WI38 (cell line): Measurements from ENCODE around the gene UFL1.
A peak's percentile ranks its signal among the peaks of the same experiment; 100 is the strongest.
"Not testable (repeated sequence)": the region's sequence is repeated elsewhere in the genome, so short reads cannot be mapped to it uniquely, and the experiment has no call there.

Experiments
- H3K4me3 ChIP-seq: 2 replicates; pipeline ENCODE4 v1.5.1; 2011; ENCODE audit warnings: low read depth, mild to moderate bottlenecking, control low read depth, low read length
- TF ChIP-seq, protein P1 (sequence below): IDR thresholded peaks from 2 replicates; pipeline ENCODE4 v1.5.1; 2012; ENCODE audit warnings: low read depth, mild to moderate bottlenecking, control low read depth, low read length

The UFL1 gene

DNA sequence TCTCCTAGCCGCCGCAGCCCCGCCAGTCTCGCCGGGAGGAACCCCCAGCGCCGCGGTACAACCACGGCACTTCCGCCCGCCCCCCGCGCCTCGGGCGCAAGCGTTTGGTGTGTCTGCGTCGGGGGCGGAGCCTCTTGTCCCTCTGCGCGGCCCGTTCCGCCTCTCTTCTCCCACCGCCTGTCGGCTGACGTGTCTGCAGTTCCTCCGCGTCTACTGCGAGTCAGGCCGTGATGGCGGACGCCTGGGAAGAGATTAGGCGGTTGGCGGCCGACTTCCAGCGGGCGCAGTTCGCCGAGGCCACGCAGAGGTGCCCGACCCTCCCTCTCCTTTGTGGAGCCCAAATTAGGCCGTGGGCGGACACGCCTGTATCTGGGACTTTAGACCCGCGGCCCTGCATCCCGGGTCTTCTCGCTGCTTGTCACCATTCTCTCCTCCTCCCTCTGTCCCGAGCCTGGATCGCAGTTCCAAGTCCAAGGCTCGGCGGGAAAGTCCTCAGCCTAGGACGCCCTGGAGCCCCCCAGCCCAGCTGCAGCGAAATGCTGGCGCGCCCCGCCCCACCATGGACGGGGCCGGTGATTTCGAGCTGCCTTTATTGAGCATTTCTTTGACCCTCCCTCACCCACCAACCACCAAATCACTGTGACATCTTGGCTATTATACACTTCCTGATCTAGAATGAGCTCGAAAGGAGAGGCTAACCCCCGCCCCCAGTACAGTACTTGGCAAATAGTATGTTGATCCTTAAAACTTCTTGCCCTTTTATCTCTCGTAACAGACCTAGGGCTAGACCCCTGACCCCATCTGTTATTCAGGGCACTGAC, at the start of gene UFL1:
TSS of gene UFL1 (plus strand) at position 163 of the 821 bp plus-strand sequence. CDS start at position 231, 68 bp downstream.
- H3K4me3 ChIP-seq, result peak within 1 kb of the TSS; percentile 87
- TF ChIP-seq, protein P1, sequence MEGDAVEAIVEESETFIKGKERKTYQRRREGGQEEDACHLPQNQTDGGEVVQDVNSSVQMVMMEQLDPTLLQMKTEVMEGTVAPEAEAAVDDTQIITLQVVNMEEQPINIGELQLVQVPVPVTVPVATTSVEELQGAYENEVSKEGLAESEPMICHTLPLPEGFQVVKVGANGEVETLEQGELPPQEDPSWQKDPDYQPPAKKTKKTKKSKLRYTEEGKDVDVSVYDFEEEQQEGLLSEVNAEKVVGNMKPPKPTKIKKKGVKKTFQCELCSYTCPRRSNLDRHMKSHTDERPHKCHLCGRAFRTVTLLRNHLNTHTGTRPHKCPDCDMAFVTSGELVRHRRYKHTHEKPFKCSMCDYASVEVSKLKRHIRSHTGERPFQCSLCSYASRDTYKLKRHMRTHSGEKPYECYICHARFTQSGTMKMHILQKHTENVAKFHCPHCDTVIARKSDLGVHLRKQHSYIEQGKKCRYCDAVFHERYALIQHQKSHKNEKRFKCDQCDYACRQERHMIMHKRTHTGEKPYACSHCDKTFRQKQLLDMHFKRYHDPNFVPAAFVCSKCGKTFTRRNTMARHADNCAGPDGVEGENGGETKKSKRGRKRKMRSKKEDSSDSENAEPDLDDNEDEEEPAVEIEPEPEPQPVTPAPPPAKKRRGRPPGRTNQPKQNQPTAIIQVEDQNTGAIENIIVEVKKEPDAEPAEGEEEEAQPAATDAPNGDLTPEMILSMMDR, result no peak

DNA sequence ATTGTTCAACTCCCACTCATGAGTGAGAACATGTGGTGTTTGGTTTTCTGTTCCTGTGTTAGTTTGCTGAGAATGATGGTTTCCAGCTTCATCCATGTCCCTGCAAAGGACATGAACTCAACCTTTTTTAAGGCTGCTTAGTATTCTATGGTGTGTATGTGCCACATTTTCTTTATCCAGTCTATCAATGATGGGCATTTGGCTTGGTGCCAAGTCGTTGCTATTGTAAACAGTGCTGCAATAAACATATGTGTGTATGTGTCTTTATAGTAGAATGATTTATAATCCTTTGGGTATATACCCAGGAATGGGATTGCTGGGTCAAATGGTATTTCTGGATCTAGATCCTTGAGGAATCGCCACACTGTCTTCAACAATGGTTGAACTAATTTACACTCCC, 49.3 kb upstream of the UFL1 start:
- not testable (repeated sequence) for H3K4me3 ChIP-seq

DNA sequence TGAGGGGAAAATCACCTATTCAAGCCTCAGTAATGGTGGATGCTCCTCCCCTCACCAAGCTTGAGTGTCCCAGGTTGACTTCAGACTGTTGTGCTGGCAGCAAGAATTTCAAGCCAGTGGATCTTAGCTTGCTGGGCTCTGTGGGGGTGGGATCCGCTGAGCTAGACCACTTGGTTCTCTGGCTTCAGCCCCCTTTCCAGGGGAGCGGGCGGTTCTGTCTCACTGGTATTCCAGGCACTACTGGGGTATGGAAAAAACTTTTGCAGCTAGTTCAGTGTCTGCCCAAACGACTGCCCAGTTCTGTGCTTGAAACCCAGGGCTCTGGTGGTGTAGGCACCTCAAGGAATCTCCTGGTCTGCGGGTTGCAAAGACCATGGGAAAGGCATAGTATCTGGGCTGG, 42.9 kb upstream of the UFL1 start:
- no peak overlapping the region for H3K4me3 ChIP-seq
- TF ChIP-seq, protein P1, result no peak

DNA sequence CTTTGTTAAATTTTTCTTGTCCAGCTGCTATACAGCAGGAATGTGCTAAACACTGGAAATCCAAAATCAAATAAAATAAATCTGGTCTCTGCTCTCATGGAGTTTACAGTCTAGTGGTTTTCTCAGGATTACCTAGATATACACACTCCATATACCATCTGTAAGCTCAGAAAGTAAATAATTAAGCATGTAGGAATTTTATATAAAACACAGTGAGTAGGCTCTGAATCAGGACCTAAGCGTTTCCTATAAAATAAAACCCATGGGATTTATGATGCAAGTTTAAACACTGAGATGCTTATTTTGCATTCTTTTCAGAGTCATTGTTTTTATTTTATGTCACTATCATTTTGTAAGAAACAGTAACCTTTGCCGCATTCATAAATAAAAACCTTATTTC, 29.7 kb upstream of the UFL1 start:
- no peak overlapping the region for H3K4me3 ChIP-seq
- TF ChIP-seq, protein P1, result no peak

DNA sequence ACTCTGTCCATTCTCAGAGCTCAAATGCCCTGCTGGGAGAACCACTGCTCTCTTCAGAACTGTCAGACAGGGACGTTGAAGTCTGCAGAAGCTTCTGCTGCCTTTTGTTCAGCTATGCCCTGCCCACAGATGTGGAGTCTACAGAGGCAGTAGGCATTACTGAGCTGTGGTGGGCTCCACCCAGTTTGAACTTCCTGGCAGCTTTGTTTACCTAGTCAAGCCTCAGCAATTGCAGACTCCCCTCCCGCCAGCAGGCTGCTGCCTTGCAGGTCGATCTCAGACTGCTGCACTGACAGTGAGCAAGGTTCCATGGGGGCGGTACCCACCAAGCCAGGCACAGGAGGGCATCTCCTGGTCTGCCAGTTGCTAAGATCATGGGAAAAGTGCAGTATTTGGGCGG, 21.8 kb upstream of the UFL1 start:
- TF ChIP-seq, protein P1, result no peak
- no peak overlapping the region for H3K4me3 ChIP-seq

DNA sequence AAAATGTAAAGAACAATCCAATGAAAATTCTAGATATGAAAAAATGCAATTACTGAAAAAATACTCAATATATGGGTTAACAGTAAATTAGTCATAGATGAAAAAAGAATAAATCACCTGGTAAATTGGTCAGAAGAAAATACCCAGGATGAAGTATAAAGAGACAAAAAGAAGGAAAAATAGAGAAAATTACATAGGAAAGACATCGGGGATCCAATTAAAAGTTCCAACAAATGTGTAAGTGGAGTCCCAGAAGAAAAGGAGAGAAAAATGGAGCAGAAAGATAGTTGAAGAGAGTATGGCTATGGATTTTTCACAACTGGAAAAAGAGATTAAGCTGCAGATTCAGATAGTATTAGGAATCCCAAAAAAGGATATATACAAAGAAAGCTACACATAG, 18.7 kb upstream of the UFL1 start:
- H3K4me3 ChIP-seq, result no peak overlapping the region
- TF ChIP-seq, protein P1, result no peak

DNA sequence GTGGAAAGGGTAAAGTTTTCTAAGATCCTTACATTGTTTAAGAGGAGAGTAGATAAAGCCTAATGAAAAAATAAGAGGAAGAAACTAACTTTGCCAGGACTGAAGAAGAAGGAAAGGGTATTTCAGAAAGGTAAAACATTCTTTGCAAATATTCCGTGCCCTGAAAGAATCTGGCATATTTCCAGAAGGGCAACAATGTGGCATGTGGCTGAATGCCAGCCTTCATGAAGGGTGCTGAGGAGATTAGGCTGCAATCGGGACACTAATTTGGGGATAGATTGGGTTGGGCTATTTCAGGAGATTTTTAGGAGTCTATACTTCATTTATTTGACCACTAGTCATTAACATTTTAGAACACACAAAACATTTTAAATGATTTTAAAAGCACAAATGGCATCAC, 16.2 kb upstream of the UFL1 start:
- H3K4me3 ChIP-seq, result no peak overlapping the region
- TF ChIP-seq, protein P1, result no peak

DNA sequence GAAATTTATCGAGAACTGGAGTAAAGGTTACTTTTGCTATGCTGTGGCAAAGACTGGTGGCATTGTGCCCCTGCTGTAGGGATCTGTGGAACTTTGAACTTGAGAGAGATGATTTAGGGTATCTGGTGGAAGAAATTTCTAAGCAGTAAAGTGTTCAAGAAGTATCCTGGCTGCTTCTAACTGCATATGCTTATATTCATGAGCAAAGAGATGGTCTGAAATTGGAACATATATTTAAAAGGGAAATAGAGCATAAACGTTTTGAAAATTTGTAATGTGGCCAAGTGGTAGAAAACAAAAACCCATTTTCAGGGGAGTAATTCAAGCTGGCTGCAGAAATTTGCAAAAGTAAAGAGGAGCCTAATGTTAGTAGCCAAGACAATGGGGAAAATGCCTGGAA, 12.3 kb upstream of the UFL1 start:
- TF ChIP-seq, protein P1, result no peak

More for the DNA sequence above, 12.3 kb upstream of the UFL1 start:
- no peak overlapping the region for H3K4me3 ChIP-seq
